GM18867 (cell line): Measurements from ENCODE around the gene ACSF2.
"Not testable (repeated sequence)": the region's sequence is repeated elsewhere in the genome, so short reads cannot be mapped to it uniquely, and the experiment has no call there.

ENCODE experiments used
- ATAC-seq: cut with Tn5 transposase; IDR thresholded peaks from one replicate; pipeline ENCODE4 v1.9.1; 2021; ENCODE audit warnings: mild to moderate bottlenecking, moderate library complexity; ENCODE audit not compliant: unreplicated experiment

The ACSF2 gene, protein sequence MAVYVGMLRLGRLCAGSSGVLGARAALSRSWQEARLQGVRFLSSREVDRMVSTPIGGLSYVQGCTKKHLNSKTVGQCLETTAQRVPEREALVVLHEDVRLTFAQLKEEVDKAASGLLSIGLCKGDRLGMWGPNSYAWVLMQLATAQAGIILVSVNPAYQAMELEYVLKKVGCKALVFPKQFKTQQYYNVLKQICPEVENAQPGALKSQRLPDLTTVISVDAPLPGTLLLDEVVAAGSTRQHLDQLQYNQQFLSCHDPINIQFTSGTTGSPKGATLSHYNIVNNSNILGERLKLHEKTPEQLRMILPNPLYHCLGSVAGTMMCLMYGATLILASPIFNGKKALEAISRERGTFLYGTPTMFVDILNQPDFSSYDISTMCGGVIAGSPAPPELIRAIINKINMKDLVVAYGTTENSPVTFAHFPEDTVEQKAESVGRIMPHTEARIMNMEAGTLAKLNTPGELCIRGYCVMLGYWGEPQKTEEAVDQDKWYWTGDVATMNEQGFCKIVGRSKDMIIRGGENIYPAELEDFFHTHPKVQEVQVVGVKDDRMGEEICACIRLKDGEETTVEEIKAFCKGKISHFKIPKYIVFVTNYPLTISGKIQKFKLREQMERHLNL

GRCh38 chr17:50425682-50426471 is at the start of gene ACSF2:
Gene ACSF2, plus strand, starts transcription at chr17:50426218. Its CDS starts 44 bp downstream, at chr17:50426262.
- ATAC-seq, result peak; percentile 64

DNA sequence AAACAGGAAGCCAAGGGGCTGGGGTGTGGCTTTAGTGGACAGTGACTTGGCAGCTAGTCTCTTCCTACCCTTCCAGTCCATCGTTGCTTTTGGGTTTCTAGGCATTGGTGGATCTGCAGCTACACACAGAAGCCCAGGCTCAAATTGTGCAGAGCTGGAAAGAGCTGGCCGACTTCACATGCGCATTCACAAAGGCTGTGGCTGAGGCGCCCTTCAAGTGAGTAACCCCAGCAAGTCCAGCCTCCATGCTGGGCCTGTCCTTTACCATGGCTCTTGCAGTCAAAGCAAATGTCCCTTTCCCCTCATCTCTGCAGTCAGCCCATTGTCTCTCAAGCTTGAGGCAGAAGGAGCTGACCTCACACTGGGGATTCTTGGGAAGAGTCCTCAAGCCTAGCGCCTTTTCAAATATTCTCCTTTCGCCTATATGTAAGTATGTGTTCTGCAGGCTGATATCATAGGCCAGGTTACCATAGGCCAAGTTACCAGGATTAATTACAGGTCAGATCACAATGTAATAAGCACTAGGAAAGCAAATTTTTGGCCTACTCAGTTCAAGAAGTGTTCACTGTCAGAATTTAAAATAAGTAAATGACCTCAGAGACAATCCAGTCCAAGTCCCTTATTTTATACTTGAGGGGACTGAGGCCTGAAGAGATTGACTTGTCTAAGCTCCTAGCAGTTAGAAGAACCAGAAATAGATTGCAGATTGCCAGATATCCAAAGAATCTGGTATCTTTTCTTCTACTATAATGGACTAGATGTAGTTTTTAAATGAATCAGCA is 46.5 kb upstream of the ACSF2 start:
- ATAC-seq, result no peak

DNA sequence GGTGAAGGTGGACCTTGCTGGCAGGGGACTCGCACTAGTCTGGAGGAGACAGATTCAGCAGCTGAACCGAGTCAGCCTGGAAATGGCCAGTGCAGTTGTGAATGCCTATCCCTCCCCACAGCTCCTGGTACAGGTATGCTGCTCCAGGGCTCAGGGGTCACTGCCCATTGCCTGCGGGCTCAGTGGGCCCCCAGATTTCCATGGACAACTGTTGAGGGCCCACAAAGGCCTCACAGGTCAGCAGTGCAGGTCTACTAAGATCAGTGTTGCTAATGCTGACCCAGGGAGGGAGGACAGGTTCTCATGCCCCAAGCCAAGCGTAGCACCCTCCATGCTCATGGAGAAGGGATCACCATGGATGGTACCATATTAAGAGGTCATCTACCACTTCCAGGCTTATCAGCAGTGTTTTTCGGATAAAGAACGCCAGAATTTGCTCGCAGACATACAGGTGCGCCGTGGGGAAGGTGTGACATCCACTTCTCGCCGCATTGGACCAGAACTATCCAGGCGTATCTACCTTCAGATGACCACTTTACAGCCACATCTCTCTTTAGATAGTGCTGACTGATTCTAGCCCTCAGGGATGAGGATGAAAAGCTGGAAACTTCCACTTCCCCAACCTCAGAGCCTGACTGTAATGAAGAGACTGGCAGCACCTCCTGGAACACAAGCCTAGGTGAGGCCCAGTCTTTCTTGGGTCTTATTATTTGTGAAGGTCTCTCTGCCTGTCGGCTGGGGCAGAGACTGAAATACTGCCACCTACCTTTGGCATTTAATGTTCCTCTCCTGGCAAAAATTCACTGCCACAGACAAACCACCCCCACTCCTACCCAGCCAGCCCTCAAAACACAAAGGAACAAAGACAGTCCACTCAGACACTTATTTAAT is 45.4 kb upstream of the ACSF2 start:
- ATAC-seq, result no peak

GRCh38 chr17:50381260-50381815 is 44.7 kb upstream of the ACSF2 start:
- no peak for ATAC-seq

DNA sequence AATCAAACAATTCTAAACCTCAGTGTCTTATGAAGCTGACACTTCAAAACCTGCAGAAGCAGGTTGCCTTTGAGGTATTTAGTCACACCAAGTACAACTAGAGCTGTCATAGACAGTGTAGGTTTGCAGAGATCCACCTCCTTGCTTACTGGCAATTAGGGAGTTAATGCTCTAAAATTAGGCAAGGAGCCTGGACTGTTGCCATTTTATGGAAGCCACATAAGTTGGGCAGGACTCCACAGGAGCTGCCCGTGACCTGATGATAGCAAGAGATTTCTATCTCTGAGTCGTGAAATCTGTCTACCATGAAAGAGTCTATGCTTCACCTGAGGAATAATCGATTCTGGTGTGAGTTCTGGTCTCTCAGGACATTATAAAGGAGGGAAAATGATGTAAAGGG is 44.1 kb upstream of the ACSF2 start:
- ATAC-seq, result no peak

- ATAC-seq, result no peak
These were observed 43.1 kb upstream of the ACSF2 start for GRCh38 chr17:50382931-50383330.

GRCh38 chr17:50386510-50386909 is 39.5 kb upstream of the ACSF2 start:
- no peak for ATAC-seq

GRCh38 chr17:50388728-50389127 is 37.3 kb upstream of the ACSF2 start:
- ATAC-seq, result no peak

- ATAC-seq, result no peak
These were observed 36.5 kb upstream of the ACSF2 start for GRCh38 chr17:50389534-50389933.

GRCh38 chr17:50392621-50393020 is 33.4 kb upstream of the ACSF2 start:
- no peak for ATAC-seq

DNA sequence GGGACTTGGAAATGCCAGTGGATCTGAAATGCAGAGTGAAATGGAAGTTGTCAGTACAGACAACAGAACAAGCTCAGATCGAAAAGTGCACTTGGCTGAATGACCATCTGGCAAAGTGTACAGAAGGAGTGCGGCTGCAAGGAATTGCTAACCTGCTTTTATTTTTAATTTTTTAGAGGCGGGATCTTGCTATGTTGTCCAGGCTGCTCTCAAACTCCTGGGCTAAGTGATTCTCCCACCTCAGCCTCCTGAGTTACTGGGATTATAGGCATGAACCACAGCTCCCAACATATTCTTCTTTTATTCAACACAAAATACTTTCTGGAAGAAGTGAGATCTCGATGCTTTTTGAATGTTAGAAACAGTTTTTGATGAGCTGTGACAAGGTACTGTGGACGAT is 32.3 kb upstream of the ACSF2 start:
- ATAC-seq, result no peak

- no peak for ATAC-seq
These were observed 31.3 kb upstream of the ACSF2 start for GRCh38 chr17:50394711-50395110.

GRCh38 chr17:50396261-50397110 is 29.5 kb upstream of the ACSF2 start:
- no peak for ATAC-seq

GRCh38 chr17:50397111-50397918 is 28.7 kb upstream of the ACSF2 start, which contains the start of gene LRRC59:
Gene LRRC59, minus strand, starts transcription at chr17:50397523. Its CDS starts 206 bp downstream, at chr17:50397317.
- peak; percentile 94 for ATAC-seq

DNA sequence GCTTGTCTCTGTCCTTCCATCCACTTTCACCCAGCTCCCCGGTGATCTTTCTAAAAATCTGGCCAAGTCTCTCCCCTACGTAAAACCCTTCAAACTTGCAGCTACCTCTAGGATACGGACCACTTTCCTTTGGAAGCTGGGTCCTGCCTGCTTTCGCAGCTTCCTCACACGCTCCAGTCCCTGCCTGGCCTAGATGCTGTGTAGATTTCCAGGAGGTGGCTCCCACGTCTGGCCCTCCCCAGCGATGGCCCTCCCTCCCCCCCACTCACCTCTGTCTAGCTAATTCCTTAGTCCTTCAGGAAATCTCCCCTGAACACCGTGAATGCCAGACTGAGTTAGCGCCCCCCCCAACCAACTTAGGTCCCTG is 28.1 kb upstream of the ACSF2 start:
- ATAC-seq, result no peak

DNA sequence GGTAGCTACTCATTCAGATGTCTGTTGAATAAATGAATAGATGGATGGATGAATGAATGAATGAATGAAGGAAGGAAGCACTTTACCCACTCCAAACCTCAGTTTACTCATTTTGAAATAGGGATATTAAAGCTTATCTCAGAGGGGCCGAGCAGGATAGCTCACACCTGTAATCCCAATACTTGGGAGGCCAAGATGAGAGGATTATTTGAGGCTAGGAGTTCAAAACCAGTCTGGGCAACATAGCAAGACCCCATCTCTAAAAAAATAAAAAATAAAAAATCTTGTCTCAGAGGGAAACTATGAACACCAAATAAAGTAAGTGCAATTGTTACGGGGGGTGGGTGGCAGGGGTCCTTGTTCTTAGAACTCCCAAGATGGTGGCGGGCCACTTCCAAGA is 27.3 kb upstream of the ACSF2 start:
- not testable (repeated sequence) for ATAC-seq

DNA sequence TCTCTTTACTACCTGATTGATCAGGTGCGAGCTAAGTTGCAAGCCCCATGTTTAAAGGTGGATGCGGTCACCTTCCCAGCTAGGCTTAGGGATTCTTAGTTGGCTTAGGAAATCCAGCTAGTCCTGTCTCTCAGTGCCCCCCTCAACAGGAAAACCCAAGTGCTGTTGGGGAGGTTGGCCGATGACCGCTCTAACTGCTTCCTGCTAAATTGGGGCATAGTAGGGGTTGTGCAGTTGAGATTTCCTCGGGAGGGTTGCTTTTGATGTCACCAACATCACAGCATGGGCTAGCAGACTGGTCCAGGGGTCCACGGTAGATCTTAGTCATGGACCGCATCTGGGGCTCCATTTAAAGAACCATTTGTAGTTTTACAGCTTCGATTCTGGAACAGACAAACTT is 26.4 kb upstream of the ACSF2 start:
- ATAC-seq, result not testable (repeated sequence)

DNA sequence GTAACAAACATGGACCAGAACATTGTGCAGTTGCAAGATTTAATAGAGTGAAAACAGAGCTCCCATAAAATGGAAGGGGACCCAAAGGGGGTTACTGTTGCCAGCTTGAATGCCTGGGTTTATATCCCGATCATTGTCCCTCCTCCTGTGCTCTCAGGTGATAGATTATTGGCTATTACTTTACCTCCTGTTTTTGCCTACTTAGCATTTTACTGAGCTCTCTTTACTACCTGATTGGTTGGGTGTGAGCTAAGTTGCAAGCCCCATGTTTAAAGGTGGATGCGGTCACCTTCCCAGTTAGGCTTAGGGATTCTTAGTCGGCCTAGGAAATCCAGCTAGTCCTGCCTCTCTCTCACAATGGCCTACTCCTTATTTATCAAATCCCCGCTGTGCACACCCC is 20.7 kb upstream of the ACSF2 start:
- ATAC-seq, result not testable (repeated sequence)
